GM19035 (cell line): ENCODE data around the gene ITGB1BP1.
"Not testable (repeated sequence)": the region's sequence is repeated elsewhere in the genome, so short reads cannot be mapped to it uniquely, and the experiment has no call there.

Experiments
- ATAC-seq: cut with Tn5 transposase; IDR thresholded peaks from one replicate; pipeline ENCODE4 v1.9.1; 2021; ENCODE audit not compliant: unreplicated experiment

ITGB1BP1 gene

GRCh38 chr2:9401646-9402371, 21.5 kb downstream of the ITGB1BP1 start:
- ATAC-seq: no peak

GRCh38 chr2:9401059-9401547, 22.2 kb downstream of the ITGB1BP1 start:
- ATAC-seq: no peak

GRCh38 chr2:9400268-9401058, 22.9 kb downstream of the ITGB1BP1 start:
- ATAC-seq: no peak

GRCh38 chr2:9398881-9399780, 24.2 kb downstream of the ITGB1BP1 start:
- no peak for ATAC-seq

- not testable (repeated sequence) for ATAC-seq
Observed at GRCh38 chr2:9398251-9398650, 25.1 kb downstream of the ITGB1BP1 start.

GRCh38 chr2:9397201-9397600, 26.1 kb downstream of the ITGB1BP1 start:
- no peak for ATAC-seq

- ATAC-seq: no peak
Observed at GRCh38 chr2:9394816-9395215, 28.5 kb downstream of the ITGB1BP1 start.

- ATAC-seq: no peak
Observed at GRCh38 chr2:9392898-9393765, 30.2 kb downstream of the ITGB1BP1 start.

- ATAC-seq: no peak
Observed at GRCh38 chr2:9391961-9392720, 31.2 kb downstream of the ITGB1BP1 start.

- no peak for ATAC-seq
Observed at GRCh38 chr2:9390991-9391390, 32.3 kb downstream of the ITGB1BP1 start.

- no peak for ATAC-seq
Observed at GRCh38 chr2:9390151-9390850, 33.0 kb downstream of the ITGB1BP1 start.

- no peak for ATAC-seq
Observed at GRCh38 chr2:9388950-9389911, 34.1 kb downstream of the ITGB1BP1 start.

GRCh38 chr2:9388199-9388681, 35.1 kb downstream of the ITGB1BP1 start:
- no peak for ATAC-seq

GRCh38 chr2:9385841-9386240, 37.5 kb downstream of the ITGB1BP1 start:
- ATAC-seq: no peak

- ATAC-seq: no peak
Observed at GRCh38 chr2:9384521-9384920, 38.8 kb downstream of the ITGB1BP1 start.

- ATAC-seq: no peak
Observed at GRCh38 chr2:9382604-9383235, 40.6 kb downstream of the ITGB1BP1 start.
